IgD-negative memory B cell (primary cell): Measurements from ENCODE around the gene JAK3. TPM values are rescaled to one million over a fixed set of nuclear protein-coding genes. Genes with fewer than 3 reads are reported as not detected.
"Not testable (repeated sequence)": the region's sequence is repeated elsewhere in the genome, so short reads cannot be mapped to it uniquely, and the experiment has no call there.

Experiments
- H3K27ac Mint-ChIP-seq, 3 donors: one replicate each; pipeline ENCODE4 v1.8.0; 2020 to 2022; ENCODE audit warnings: mild to moderate bottlenecking in 3 of 3, mixed read lengths in 3 of 3, moderate library complexity in 1 of 3
- H3K27me3 Mint-ChIP-seq: one replicate; pipeline ENCODE4 v1.8.0; 2021; ENCODE audit warnings: mixed read lengths
- H3K36me3 Mint-ChIP-seq: one replicate; pipeline ENCODE4 v1.8.0; 2020; ENCODE audit warnings: mild to moderate bottlenecking, mixed read lengths
- H3K4me1 Mint-ChIP-seq, 3 donors: one replicate each; pipeline ENCODE4 v1.8.0; 2020 to 2022; ENCODE audit warnings: mixed read lengths in 3 of 3, mild to moderate bottlenecking in 1 of 3
- H3K4me3 Mint-ChIP-seq, 4 donors: one replicate each; pipeline ENCODE4 v1.8.0; 2020 to 2022; ENCODE audit warnings: mild to moderate bottlenecking in 4 of 4, mixed read lengths in 4 of 4, moderate library complexity in 3 of 4
- H3K9me3 Mint-ChIP-seq, 3 donors: one replicate each; pipeline ENCODE4 v1.8.0; 2020 to 2021; ENCODE audit warnings: mixed read lengths in 3 of 3, mild to moderate bottlenecking in 1 of 3
- polyA plus RNA-seq: library from polyadenylated mRNA; unstranded; fragments of 300-500 nt; fragmentation: Illumina TruSeq; gene quantifications from one replicate; pipeline ENCODE4 v1.2.3, GENCODE V29; 2021

Gene JAK3
- polyA plus RNA-seq, 1 donor from 2014 or later, result 56.3 TPM

GRCh38 chr19:17790059-17790780, 57.6 kb downstream of the JAK3 start:
- Mint-ChIP-seq H3K27ac (peak overlapping the region in 2 of 3 donors; percentile 53 to 68), H3K9me3 (no peaks in the 10 kb centered on the region), H3K36me3 (peaks cover 3% of the 10 kb centered on the region), H3K4me1 (peaks cover 12 to 19% (median 16%) of the 10 kb centered on the region in 3 donors), H3K4me3 (peak overlapping the region in 1 of 4 donors; percentile 18), H3K27me3 (peaks cover 14% of the 10 kb centered on the region)

- Mint-ChIP-seq H3K9me3 (no peaks in the 10 kb centered on the region), H3K4me3 (no peak overlapping the region), H3K36me3 (peaks cover 6% of the 10 kb centered on the region), H3K27ac (peak overlapping the region in 1 of 3 donors; percentile 4), H3K4me1 (peaks cover 8 to 20% (median 16%) of the 10 kb centered on the region in 3 donors), H3K27me3 (peaks cover 2% of the 10 kb centered on the region)
Measured at GRCh38 chr19:17788632-17789031, 59.1 kb downstream of the JAK3 start.

GRCh38 chr19:17787274-17787913, 60.4 kb downstream of the JAK3 start:
- Mint-ChIP-seq H3K27ac (no peak overlapping the region), H3K9me3 (no peaks in the 10 kb centered on the region), H3K4me1 (peaks cover 5 to 17% (median 16%) of the 10 kb centered on the region in 3 donors), H3K36me3 (peaks cover 7% of the 10 kb centered on the region), H3K4me3 (no peak overlapping the region), H3K27me3 (peaks cover 1% of the 10 kb centered on the region)

- H3K9me3 Mint-ChIP-seq, result no peaks in the 10 kb centered on the region
- peaks cover 5 to 7% (median 5%) of the 10 kb centered on the region in 3 donors for H3K4me1 Mint-ChIP-seq
- H3K4me3 Mint-ChIP-seq, result no peak overlapping the region
- H3K36me3 Mint-ChIP-seq, result peaks cover 9% of the 10 kb centered on the region
- H3K27me3 Mint-ChIP-seq, result no peaks in the 10 kb centered on the region
- H3K27ac Mint-ChIP-seq, result peak overlapping the region in 2 of 3 donors; percentile 43 to 78
Measured at GRCh38 chr19:17784201-17785008, 63.4 kb downstream of the JAK3 start.

GRCh38 chr19:17783721-17784120, 64.1 kb downstream of the JAK3 start:
- H3K4me3 Mint-ChIP-seq, H3K27ac Mint-ChIP-seq, H3K27me3 Mint-ChIP-seq, H3K9me3 Mint-ChIP-seq, H3K36me3 Mint-ChIP-seq, H3K4me1 Mint-ChIP-seq: not testable (repeated sequence)

- no peak overlapping the region for H3K4me3 Mint-ChIP-seq
- no peaks in the 10 kb centered on the region for H3K9me3 Mint-ChIP-seq
- H3K27ac Mint-ChIP-seq, result peak overlapping the region in 1 of 3 donors; percentile 85
- no peaks in the 10 kb centered on the region for H3K27me3 Mint-ChIP-seq
- peaks cover 15 to 19% (median 16%) of the 10 kb centered on the region in 3 donors for H3K4me1 Mint-ChIP-seq
- H3K36me3 Mint-ChIP-seq, result peaks cover 6% of the 10 kb centered on the region
Measured at GRCh38 chr19:17780781-17781180, 67.0 kb downstream of the JAK3 start.

GRCh38 chr19:17778968-17779929, 68.5 kb downstream of the JAK3 start:
- H3K4me3 Mint-ChIP-seq, result no peak overlapping the region
- H3K4me1 Mint-ChIP-seq, result peaks cover 15 to 21% (median 18%) of the 10 kb centered on the region in 3 donors

GRCh38 chr19:17778251-17778967, 69.4 kb downstream of the JAK3 start:
- Mint-ChIP-seq H3K27ac (peak overlapping the region; percentile 46 to 91 (median 65)), H3K9me3 (no peaks in the 10 kb centered on the region), H3K27me3 (no peaks in the 10 kb centered on the region), H3K4me3 (peak overlapping the region in 1 of 4 donors; percentile 73), H3K4me1 (peaks cover 14 to 20% (median 17%) of the 10 kb centered on the region in 3 donors), H3K36me3 (peaks cover 6% of the 10 kb centered on the region)

More at GRCh38 chr19:17778968-17779929, 68.5 kb downstream of the JAK3 start:
- Mint-ChIP-seq H3K36me3 (peaks cover 6% of the 10 kb centered on the region), H3K27ac (peak overlapping the region in 2 of 3 donors; percentile 65 to 91), H3K27me3 (no peaks in the 10 kb centered on the region), H3K9me3 (no peaks in the 10 kb centered on the region)

- H3K36me3 Mint-ChIP-seq, H3K27me3 Mint-ChIP-seq, H3K9me3 Mint-ChIP-seq: not testable (repeated sequence)
- H3K27ac Mint-ChIP-seq, result peak overlapping the region; percentile 37 to 82 (median 46)
- peak overlapping the region in 2 of 4 donors; percentile 52 to 73 for H3K4me3 Mint-ChIP-seq
- H3K4me1 Mint-ChIP-seq, result peaks cover 14 to 20% (median 17%) of the 10 kb centered on the region in 3 donors
Measured at GRCh38 chr19:17777840-17778239, 69.9 kb downstream of the JAK3 start.

GRCh38 chr19:17775991-17776803, 71.6 kb downstream of the JAK3 start:
- peak overlapping the region; percentile 91 to 99 (median 98) for H3K27ac Mint-ChIP-seq
- H3K9me3 Mint-ChIP-seq, result no peaks in the 10 kb centered on the region
- no peaks in the 10 kb centered on the region for H3K27me3 Mint-ChIP-seq
- H3K4me1 Mint-ChIP-seq, result peaks cover 14 to 20% (median 17%) of the 10 kb centered on the region in 3 donors
- H3K4me3 Mint-ChIP-seq, result peak overlapping the region; percentile 61 to 93 (median 73)
- H3K36me3 Mint-ChIP-seq, result peaks cover 9% of the 10 kb centered on the region

GRCh38 chr19:17775245-17775927, 72.4 kb downstream of the JAK3 start:
- peaks cover 9% of the 10 kb centered on the region for H3K36me3 Mint-ChIP-seq
- peak overlapping the region; percentile 75 to 99 (median 98) for H3K27ac Mint-ChIP-seq
- peak overlapping the region in 2 of 4 donors; percentile 30 to 90 for H3K4me3 Mint-ChIP-seq
- H3K9me3 Mint-ChIP-seq, result no peaks in the 10 kb centered on the region
- no peaks in the 10 kb centered on the region for H3K27me3 Mint-ChIP-seq
- H3K4me1 Mint-ChIP-seq, result peaks cover 14 to 20% (median 17%) of the 10 kb centered on the region in 3 donors
